Omental fat pad (tissue), 4 donors: Measurements from ENCODE around the gene SEMA4C. TPM values are rescaled to one million over a fixed set of nuclear protein-coding genes. Genes with fewer than 3 reads are reported as not detected.

ENCODE experiments used
- ATAC-seq: fragments of 150-250 bp; one replicate; pipeline ENCODE4 v1.9.1; 2016; ENCODE audit warnings: mild to moderate bottlenecking, moderate library complexity; ENCODE audit not compliant: low FRiP score
- DNase-seq: peaks from one replicate; pipeline ENCODE4 v3.0.0-alpha.2; 2019; ENCODE audit warnings: low spot score
- total RNA-seq, 4 donors: library from RNA; depleted of rRNA; stranded (reverse); fragments of >200 nt; gene quantifications; one replicate each; pipeline ENCODE4 v1.1.0, GENCODE V29; 2016
- TF ChIP-seq, protein P1 (sequence below), 3 donors: fragments of 450-650 bp; IDR thresholded peaks; one replicate each; pipeline ENCODE4 v1.5.1; 2016 to 2017; ENCODE audit warnings: antibody characterized with exemption in 3 of 3, mild to moderate bottlenecking in 3 of 3, moderate library complexity in 2 of 3

SEMA4C gene
- total RNA-seq, 4 donors from 2014 or later = 19.7 to 40.4 (median 26.9) TPM

DNA sequence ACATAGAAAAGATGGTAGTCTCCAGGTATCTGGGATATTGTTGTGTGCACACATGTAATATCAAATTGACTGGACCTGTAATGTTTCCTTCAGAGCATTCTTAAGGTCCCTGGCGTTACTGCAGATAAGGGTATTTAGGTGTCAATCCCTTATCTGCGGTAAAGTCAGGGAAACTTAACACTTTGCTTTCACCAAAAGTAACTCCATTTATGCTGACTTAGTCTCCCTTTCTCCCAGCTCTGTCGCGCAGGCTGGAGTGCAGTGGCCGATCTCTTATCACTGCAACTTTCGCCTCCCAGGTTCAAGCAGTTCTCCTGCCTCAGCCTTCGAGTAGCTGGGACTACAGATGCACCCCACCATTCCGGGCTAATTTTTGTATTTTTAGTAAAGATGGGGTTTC, 52.0 kb downstream of the SEMA4C start:
- TF ChIP-seq, protein P1, sequence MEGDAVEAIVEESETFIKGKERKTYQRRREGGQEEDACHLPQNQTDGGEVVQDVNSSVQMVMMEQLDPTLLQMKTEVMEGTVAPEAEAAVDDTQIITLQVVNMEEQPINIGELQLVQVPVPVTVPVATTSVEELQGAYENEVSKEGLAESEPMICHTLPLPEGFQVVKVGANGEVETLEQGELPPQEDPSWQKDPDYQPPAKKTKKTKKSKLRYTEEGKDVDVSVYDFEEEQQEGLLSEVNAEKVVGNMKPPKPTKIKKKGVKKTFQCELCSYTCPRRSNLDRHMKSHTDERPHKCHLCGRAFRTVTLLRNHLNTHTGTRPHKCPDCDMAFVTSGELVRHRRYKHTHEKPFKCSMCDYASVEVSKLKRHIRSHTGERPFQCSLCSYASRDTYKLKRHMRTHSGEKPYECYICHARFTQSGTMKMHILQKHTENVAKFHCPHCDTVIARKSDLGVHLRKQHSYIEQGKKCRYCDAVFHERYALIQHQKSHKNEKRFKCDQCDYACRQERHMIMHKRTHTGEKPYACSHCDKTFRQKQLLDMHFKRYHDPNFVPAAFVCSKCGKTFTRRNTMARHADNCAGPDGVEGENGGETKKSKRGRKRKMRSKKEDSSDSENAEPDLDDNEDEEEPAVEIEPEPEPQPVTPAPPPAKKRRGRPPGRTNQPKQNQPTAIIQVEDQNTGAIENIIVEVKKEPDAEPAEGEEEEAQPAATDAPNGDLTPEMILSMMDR (IDR thresholded peaks at IDR 0.05) = no peak
- DNase-seq (no peak), ATAC-seq (no peak)

DNA sequence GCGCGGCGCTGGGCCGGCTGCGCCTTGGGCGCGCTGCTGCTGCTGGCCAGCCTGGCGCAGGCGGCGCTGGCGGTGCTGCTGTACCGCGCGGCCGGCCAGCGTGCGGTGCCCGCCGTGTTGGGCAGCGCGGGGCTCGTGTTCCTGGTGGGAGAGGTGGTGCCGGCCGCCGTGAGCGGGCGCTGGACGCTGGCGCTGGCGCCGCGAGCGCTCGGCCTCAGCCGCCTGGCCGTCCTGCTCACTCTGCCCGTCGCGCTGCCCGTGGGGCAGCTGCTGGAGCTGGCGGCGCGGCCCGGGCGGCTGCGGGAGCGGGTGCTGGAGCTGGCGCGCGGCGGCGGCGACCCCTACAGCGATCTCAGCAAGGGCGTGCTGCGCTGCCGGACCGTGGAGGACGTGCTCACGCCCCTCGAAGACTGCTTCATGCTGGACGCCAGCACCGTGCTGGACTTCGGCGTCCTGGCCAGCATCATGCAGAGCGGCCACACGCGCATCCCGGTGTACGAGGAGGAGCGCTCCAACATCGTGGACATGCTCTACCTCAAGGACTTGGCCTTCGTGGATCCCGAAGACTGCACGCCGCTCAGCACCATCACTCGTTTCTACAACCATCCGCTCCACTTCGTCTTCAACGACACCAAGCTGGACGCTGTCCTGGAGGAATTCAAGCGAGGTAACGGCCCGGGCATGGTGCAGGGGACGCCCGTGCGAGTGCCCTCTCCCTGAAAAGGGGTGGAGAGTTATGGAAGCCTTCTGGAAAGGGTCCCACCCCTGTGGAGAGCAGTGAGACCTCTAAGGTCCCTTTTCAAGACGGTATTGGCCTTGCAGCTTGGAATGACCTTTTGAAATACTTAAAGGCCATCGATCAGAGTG, 52.8 kb downstream of the SEMA4C start:
- DNase-seq (no peak), ATAC-seq (no peak)
- TF ChIP-seq, protein P1 (IDR thresholded peaks at IDR 0.05) = no peak

DNA sequence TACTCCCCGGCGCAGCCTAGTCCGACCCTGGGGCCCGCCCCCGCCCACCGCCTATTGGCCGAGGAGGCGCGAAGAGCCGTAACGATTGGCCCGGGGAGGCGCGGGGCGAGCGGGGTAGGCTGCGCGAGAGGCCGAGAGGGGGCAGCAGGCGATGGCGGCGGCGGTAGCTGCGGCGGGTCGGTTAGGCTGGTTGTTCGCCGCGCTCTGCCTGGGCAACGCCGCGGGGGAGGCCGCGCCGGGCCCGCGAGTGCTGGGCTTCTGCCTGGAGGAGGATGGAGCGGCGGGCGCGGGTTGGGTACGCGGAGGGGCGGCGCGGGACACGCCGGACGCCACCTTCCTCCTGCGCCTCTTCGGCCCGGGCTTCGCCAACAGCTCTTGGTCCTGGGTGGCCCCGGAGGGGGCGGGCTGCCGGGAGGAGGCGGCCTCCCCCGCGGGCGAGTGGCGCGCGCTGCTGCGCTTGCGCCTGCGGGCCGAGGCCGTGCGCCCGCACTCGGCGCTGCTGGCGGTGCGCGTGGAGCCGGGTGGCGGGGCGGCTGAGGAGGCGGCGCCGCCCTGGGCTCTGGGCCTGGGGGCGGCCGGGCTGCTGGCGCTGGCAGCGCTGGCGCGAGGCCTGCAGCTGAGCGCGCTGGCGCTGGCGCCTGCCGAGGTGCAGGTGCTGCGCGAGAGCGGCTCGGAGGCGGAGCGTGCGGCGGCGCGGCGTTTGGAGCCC, 53.6 kb downstream of the SEMA4C start, which contains the start of gene CNNM3:
CNNM3 (plus strand) TSS at position 142 of the 709 bp plus-strand sequence; CDS start at position 152, 10 bp downstream.
- DNase-seq (peak; percentile 90), ATAC-seq (peak; percentile 98)
- TF ChIP-seq, protein P1 (IDR thresholded peaks at IDR 0.05) = no peak

DNA sequence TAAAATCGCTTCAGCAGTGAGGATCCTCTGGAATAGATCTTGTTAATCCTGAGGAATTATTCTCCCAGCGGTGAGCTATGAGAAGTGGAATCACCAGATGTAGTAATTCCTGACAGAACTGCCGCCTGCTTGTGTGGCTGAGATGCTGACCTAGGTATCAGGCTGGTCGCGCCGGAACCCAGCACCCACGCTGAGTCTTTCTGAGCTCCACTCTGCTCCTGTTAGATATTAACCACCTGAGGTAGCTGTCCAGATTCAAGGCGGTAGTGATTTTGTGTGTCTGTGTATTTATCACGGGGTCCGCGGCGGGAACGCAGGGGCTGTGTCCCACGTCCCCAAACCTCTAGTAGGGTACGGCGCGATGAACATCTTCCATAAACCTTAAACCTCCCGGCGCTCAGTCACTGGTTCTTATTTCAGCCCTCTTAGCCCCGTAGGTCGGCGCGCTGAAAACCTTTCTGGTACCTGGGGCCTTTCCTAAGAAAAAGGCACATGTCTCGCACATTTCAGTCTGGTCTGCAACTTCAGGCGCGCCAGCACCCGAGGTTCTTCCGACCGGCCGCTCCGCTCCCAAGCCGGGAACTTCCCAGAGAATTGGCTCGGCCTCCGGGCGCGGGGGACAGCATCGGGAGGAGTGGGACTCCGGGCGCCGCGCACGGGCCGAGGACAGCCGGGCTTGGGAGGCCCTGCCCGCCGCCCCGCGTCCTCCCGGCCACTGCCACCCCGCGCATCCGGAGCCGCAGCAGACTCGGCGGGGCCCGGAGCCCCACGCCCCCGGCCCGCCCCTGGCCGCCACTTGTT, 54.4 kb downstream of the SEMA4C start:
- no peak for DNase-seq
- TF ChIP-seq, protein P1 (IDR thresholded peaks at IDR 0.05) = no peak
- peak; percentile 37 for ATAC-seq

DNA sequence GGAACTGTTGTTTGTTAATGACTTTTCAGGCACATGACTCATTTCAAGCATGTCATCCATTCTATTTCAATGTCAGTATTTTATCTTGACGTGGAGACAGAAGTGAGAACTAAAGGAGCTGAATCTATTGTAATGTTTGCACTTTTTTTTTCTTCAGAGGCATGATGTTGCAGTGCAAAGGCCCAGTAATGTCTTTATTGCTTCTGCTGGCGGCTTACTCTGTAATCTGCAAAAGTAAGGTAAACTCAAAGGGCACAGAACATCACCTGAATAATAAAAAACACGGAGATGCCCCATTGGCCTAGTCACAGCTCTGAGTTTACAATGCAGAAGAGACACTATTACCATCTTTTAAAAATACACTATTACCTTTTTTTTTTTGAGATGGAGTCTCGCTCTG, 56.2 kb downstream of the SEMA4C start:
- DNase-seq (no peak), ATAC-seq (no peak)
- TF ChIP-seq, protein P1 (IDR thresholded peaks at IDR 0.05) = no peak

DNA sequence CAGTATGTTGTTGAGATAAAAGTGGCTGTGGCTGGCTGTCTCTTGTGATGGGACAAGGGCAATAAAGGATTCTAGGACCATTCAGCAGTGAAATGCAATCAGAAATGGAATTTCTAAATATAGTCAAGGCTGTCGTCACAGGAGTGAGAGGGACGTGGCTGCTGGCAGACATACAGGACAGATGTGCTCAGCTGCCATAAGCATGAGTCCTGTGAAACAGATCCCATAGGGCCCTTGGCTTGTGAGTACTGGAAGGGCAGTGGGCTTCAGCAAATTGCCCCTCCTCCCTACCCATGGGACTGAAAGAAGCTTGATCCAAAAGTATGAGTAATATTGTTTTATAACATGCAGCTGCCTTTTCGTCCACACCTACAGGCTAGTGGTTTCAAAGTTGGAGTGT, 58.0 kb downstream of the SEMA4C start:
- TF ChIP-seq, protein P1 (IDR thresholded peaks at IDR 0.05) = no peak
- DNase-seq (no peak), ATAC-seq (no peak)
